Endodermal cell (in vitro differentiated cells): ENCODE measurements around the gene CLDN20. TPM values are rescaled to one million over a fixed set of nuclear protein-coding genes. Genes with fewer than 3 reads are reported as not detected.

ENCODE experiments used
- DNase-seq: peaks from one replicate; pipeline ENCODE4 v3.0.0-alpha.2; 2017
- H3K27ac ChIP-seq: 2 replicates; pipeline ENCODE4 v1.5.1; 2013; ENCODE audit warnings: mild to moderate bottlenecking, low read depth, low read length, moderate library complexity
- H3K27me3 ChIP-seq: 2 replicates; pipeline ENCODE4 v1.6.1; 2013; ENCODE audit warnings: mild to moderate bottlenecking, low read length, moderate library complexity; ENCODE audit not compliant: insufficient read depth, control insufficient read depth, poor library complexity, severe bottlenecking
- H3K36me3 ChIP-seq: 2 replicates; pipeline ENCODE4 v1.7.0; 2013; ENCODE audit warnings: mild to moderate bottlenecking, low read length, moderate library complexity; ENCODE audit not compliant: control insufficient read depth, insufficient read depth
- H3K4me1 ChIP-seq: one replicate; pipeline ENCODE4 v1.7.0; 2013; ENCODE audit warnings: low read length; ENCODE audit not compliant: control insufficient read depth, insufficient read depth
- H3K4me3 ChIP-seq: 2 replicates; pipeline ENCODE4 v1.5.1; 2013; ENCODE audit warnings: mild to moderate bottlenecking, low read length, moderate library complexity
- H3K9ac ChIP-seq: 2 replicates; pipeline ENCODE4 v1.6.1; 2013; ENCODE audit warnings: mild to moderate bottlenecking, low read length, moderate library complexity; ENCODE audit not compliant: poor library complexity, severe bottlenecking; ENCODE audit errors: extremely low read depth
- H3K9me3 ChIP-seq: 2 replicates; pipeline ENCODE4 v1.6.1; 2013; ENCODE audit warnings: mild to moderate bottlenecking, low read length, moderate library complexity; ENCODE audit not compliant: control insufficient read depth
- H3K27ac Mint-ChIP-seq: 2 replicates; pipeline ENCODE4 v1.8.0; 2020; ENCODE audit warnings: mixed read lengths
- H3K27me3 Mint-ChIP-seq: 2 replicates; pipeline ENCODE4 v1.8.0; 2021; ENCODE audit warnings: mild to moderate bottlenecking, mixed read lengths; ENCODE audit not compliant: insufficient read depth
- H3K36me3 Mint-ChIP-seq: 2 replicates; pipeline ENCODE4 v1.8.0; 2020; ENCODE audit warnings: low read depth, mixed read lengths
- H3K4me1 Mint-ChIP-seq: 2 replicates; pipeline ENCODE4 v1.8.0; 2020; ENCODE audit warnings: mixed read lengths
- H3K4me3 Mint-ChIP-seq: 2 replicates; pipeline ENCODE4 v1.8.0; 2020; ENCODE audit warnings: mild to moderate bottlenecking, moderate library complexity, mixed read lengths
- H3K9me3 Mint-ChIP-seq: 2 replicates; pipeline ENCODE4 v1.8.0; 2020; ENCODE audit warnings: mild to moderate bottlenecking, mixed read lengths
- CTCF ChIP-seq: fragments of 200-600 bp; sonication (generic); conservative IDR thresholded peaks from 2 replicates; pipeline ENCODE4 v1.5.0; 2021; ENCODE audit warnings: antibody characterized with exemption, mild to moderate bottlenecking
- WGBS, 2 experiments: methylation state at CpG; one replicate each; pipeline versions ENCODE4 v1.1.5 to v1.1.7; 2013; ENCODE audit warnings: missing lambda C conversion rate in 2 of 2, mixed read lengths in 1 of 2; ENCODE audit not compliant: insufficient coverage in 1 of 2, insufficient read length in 1 of 2; 5-methylcytosine and 5-hydroxymethylcytosine counted together
- total RNA-seq, 2 donors: library from RNA; stranded (reverse); fragmentation: NEBNext Ultra II Directional in 1 of 2; extraction: Animal tissue kit (Norgen Biotek cat#: 25700) in 1 of 2; gene quantifications; 2 replicates in 1 of 2; 3 replicates in 1 of 2; pipeline ENCODE4 v1.2.1, GENCODE V29; 2021

The CLDN20 gene
- total RNA-seq, 2 donors from 2014 or later, result not detected

GRCh38 chr6:155278319-155279049 is 14.7 kb downstream of the CLDN20 start:
- Mint-ChIP-seq H3K27me3 (no peaks in the 10 kb centered on the region), H3K4me3 (no peak overlapping the region), H3K36me3 (peaks cover 42% of the 10 kb centered on the region), H3K4me1 (peaks cover 2% of the 10 kb centered on the region), H3K27ac (no peak overlapping the region), H3K9me3 (no peaks in the 10 kb centered on the region)
- Histone ChIP-seq H3K4me1 (peaks cover 2% of the 10 kb centered on the region), H3K36me3 (peaks cover 72% of the 10 kb centered on the region), H3K9ac (no peak overlapping the region), H3K4me3 (no peak overlapping the region), H3K27me3 (no peaks in the 10 kb centered on the region), H3K27ac (no peak overlapping the region), H3K9me3 (no peaks in the 10 kb centered on the region)
- no peak for TF ChIP-seq CTCF
- DNase-seq, result no peak
- WGBS, 2 experiments, result 80% methylated on average over 1 to 5 of the region's 5 CpGs

- no peak overlapping the region for H3K4me3 Mint-ChIP-seq
- no peaks in the 10 kb centered on the region for H3K9me3 Mint-ChIP-seq
- Histone ChIP-seq H3K4me1 (no peaks in the 10 kb centered on the region), H3K27me3 (no peaks in the 10 kb centered on the region), H3K9ac (no peak overlapping the region), H3K36me3 (peaks cover 72% of the 10 kb centered on the region), H3K4me3 (no peak overlapping the region), H3K27ac (no peak overlapping the region), H3K9me3 (no peaks in the 10 kb centered on the region)
- H3K27me3 Mint-ChIP-seq, result no peaks in the 10 kb centered on the region
- H3K4me1 Mint-ChIP-seq, result peaks cover 2% of the 10 kb centered on the region
- no peak for DNase-seq
- H3K27ac Mint-ChIP-seq, result no peak overlapping the region
- peaks cover 57% of the 10 kb centered on the region for H3K36me3 Mint-ChIP-seq
- no peak for TF ChIP-seq CTCF
- whole genome bisulfite sequencing, 2 experiments, result 86% methylated on average over 4 of the region's 4 CpGs; no CpG with 5 or more reads in 1 of the 2 experiments
These were observed 21.0 kb downstream of the CLDN20 start for GRCh38 chr6:155284775-155285174.

- Histone ChIP-seq H3K27ac (no peak overlapping the region), H3K9me3 (peaks cover 5% of the 10 kb centered on the region), H3K9ac (no peak overlapping the region), H3K4me1 (no peaks in the 10 kb centered on the region), H3K36me3 (peaks cover 77% of the 10 kb centered on the region), H3K4me3 (no peak overlapping the region), H3K27me3 (no peaks in the 10 kb centered on the region)
- Mint-ChIP-seq H3K4me1 (peaks cover 15% of the 10 kb centered on the region), H3K4me3 (no peak overlapping the region), H3K36me3 (peaks cover 67% of the 10 kb centered on the region), H3K27ac (no peak overlapping the region), H3K27me3 (no peaks in the 10 kb centered on the region), H3K9me3 (no peaks in the 10 kb centered on the region)
- WGBS, 2 experiments, result 92 to 100% methylated on average over 1 of the region's 2 CpGs
- peak; percentile 34 for TF ChIP-seq CTCF
- no peak for DNase-seq
These were observed 23.9 kb downstream of the CLDN20 start for GRCh38 chr6:155287762-155288161.
